Activated T-cell treated with anti-CD3 and anti-CD28 coated beads for 24 hours (primary cell): ENCODE data around the gene ZNF580.
A peak's percentile ranks its signal among the peaks of the same experiment; 100 is the strongest.

ENCODE experiments used
- DNase-seq: peaks from one replicate; pipeline ENCODE4 v3.0.0-alpha.2; 2020; ENCODE audit warnings: low read depth

The ZNF580 gene

GRCh38 chr19:55663846-55664536, 23.2 kb downstream of the ZNF580 start:
- DNase-seq: no peak

GRCh38 chr19:55666343-55667005, 25.7 kb downstream of the ZNF580 start:
- DNase-seq: no peak

GRCh38 chr19:55667006-55667381, 26.2 kb downstream of the ZNF580 start:
- DNase-seq: no peak

GRCh38 chr19:55667511-55667910, 26.7 kb downstream of the ZNF580 start:
- no peak for DNase-seq

- DNase-seq: no peak
Observed at GRCh38 chr19:55667958-55668357, 27.2 kb downstream of the ZNF580 start.

- DNase-seq: no peak
Observed at GRCh38 chr19:55668603-55669348, 28.0 kb downstream of the ZNF580 start.

- no peak for DNase-seq
Observed at GRCh38 chr19:55669418-55670279, 28.8 kb downstream of the ZNF580 start.

- DNase-seq: no peak
Observed at GRCh38 chr19:55670280-55671053, 29.7 kb downstream of the ZNF580 start.

- DNase-seq: no peak
Observed at GRCh38 chr19:55671054-55671378, 30.2 kb downstream of the ZNF580 start.

- DNase-seq: no peak
Observed at GRCh38 chr19:55672418-55672817, 31.6 kb downstream of the ZNF580 start.

GRCh38 chr19:55673465-55673864, 32.7 kb downstream of the ZNF580 start:
- DNase-seq: no peak

GRCh38 chr19:55673889-55674288, 33.1 kb downstream of the ZNF580 start:
- DNase-seq: no peak

- no peak for DNase-seq
Observed at GRCh38 chr19:55674459-55674840, 33.6 kb downstream of the ZNF580 start.

GRCh38 chr19:55674841-55675660, 34.2 kb downstream of the ZNF580 start, which contains the start of gene EPN1:
Gene EPN1 (plus strand): TSS chr19:55675226. CDS start chr19:55678628, 3,402 bp downstream.
- peak; percentile 97 for DNase-seq

GRCh38 chr19:55675661-55676354, 35.0 kb downstream of the ZNF580 start:
- no peak for DNase-seq

GRCh38 chr19:55676383-55676782, 35.6 kb downstream of the ZNF580 start:
- no peak for DNase-seq

- DNase-seq: no peak
Observed at GRCh38 chr19:55676889-55677505, 36.2 kb downstream of the ZNF580 start.

GRCh38 chr19:55677572-55678028, 36.8 kb downstream of the ZNF580 start:
- no peak for DNase-seq

- DNase-seq: no peak
Observed at GRCh38 chr19:55678121-55678671, 37.4 kb downstream of the ZNF580 start.
